Measurements from ENCODE around the gene UBE3A. TPM values are rescaled to one million over a fixed set of nuclear protein-coding genes. Genes with fewer than 3 reads are reported as not detected.

The UBE3A gene
- total RNA-seq, 1 donor from 2014 or later = 118 TPM

- Mint-ChIP-seq H3K27me3 (no peaks in the 10 kb centered on the region), H3K4me1 (ENCODE audit: low read depth) (no peaks in the 10 kb centered on the region), H3K9me3 (ENCODE audit: low read depth) (no peaks in the 10 kb centered on the region), H3K27ac (no peak overlapping the region), H3K36me3 (ENCODE audit: insufficient read depth) (peaks cover 34% of the 10 kb centered on the region), H3K4me3 (ENCODE audit: low read depth) (no peak overlapping the region)
- DNase-seq (ENCODE audit: low spot score, unreplicated experiment) = no peak
- TF ChIP-seq CTCF (IDR thresholded peaks at IDR 0.05; ENCODE audit: unreplicated experiment) = no peak
Measured at GRCh38 chr15:25368850-25369249, 70.0 kb downstream of the UBE3A start.

GRCh38 chr15:25366058-25366457 is 72.8 kb downstream of the UBE3A start:
- Mint-ChIP-seq H3K9me3 (ENCODE audit: low read depth) (no peaks in the 10 kb centered on the region), H3K36me3 (ENCODE audit: insufficient read depth) (peaks cover 23% of the 10 kb centered on the region), H3K4me3 (ENCODE audit: low read depth) (no peak overlapping the region), H3K4me1 (ENCODE audit: low read depth) (no peaks in the 10 kb centered on the region), H3K27ac (no peak overlapping the region), H3K27me3 (no peaks in the 10 kb centered on the region)
- no peak for DNase-seq (ENCODE audit: low spot score, unreplicated experiment)
- TF ChIP-seq CTCF (IDR thresholded peaks at IDR 0.05; ENCODE audit: unreplicated experiment) = no peak

GRCh38 chr15:25362545-25362944 is 76.3 kb downstream of the UBE3A start:
- no peak for DNase-seq (ENCODE audit: low spot score, unreplicated experiment)
- no peak for TF ChIP-seq CTCF (IDR thresholded peaks at IDR 0.05; ENCODE audit: unreplicated experiment)
- no peaks in the 10 kb centered on the region for H3K9me3 Mint-ChIP-seq (ENCODE audit: low read depth)
- H3K4me3 Mint-ChIP-seq (ENCODE audit: low read depth) = no peak overlapping the region
- peaks cover 6% of the 10 kb centered on the region for H3K4me1 Mint-ChIP-seq (ENCODE audit: low read depth)
- no peak overlapping the region for H3K27ac Mint-ChIP-seq
- peaks cover 19% of the 10 kb centered on the region for H3K36me3 Mint-ChIP-seq (ENCODE audit: insufficient read depth)
- no peaks in the 10 kb centered on the region for H3K27me3 Mint-ChIP-seq

GRCh38 chr15:25347707-25348106 is 91.1 kb downstream of the UBE3A start:
- TF ChIP-seq CTCF (IDR thresholded peaks at IDR 0.05; ENCODE audit: unreplicated experiment) = no peak
- H3K27me3 Mint-ChIP-seq = no peaks in the 10 kb centered on the region
- H3K4me3 Mint-ChIP-seq (ENCODE audit: low read depth) = no peak overlapping the region
- no peak for DNase-seq (ENCODE audit: low spot score, unreplicated experiment)
- H3K4me1 Mint-ChIP-seq (ENCODE audit: low read depth) = peaks cover 3% of the 10 kb centered on the region
- H3K27ac Mint-ChIP-seq = no peak overlapping the region
- H3K36me3 Mint-ChIP-seq (ENCODE audit: insufficient read depth) = peaks cover 34% of the 10 kb centered on the region
- H3K9me3 Mint-ChIP-seq (ENCODE audit: low read depth) = peaks cover 3% of the 10 kb centered on the region

GRCh38 chr15:25346371-25346770 is 92.5 kb downstream of the UBE3A start:
- Mint-ChIP-seq H3K36me3 (ENCODE audit: insufficient read depth) (peaks cover 38% of the 10 kb centered on the region), H3K27me3 (no peaks in the 10 kb centered on the region)
- TF ChIP-seq CTCF (IDR thresholded peaks at IDR 0.05; ENCODE audit: unreplicated experiment) = no peak

More at GRCh38 chr15:25346371-25346770, 92.5 kb downstream of the UBE3A start:
- peaks cover 4% of the 10 kb centered on the region for H3K4me1 Mint-ChIP-seq (ENCODE audit: low read depth)
- DNase-seq (ENCODE audit: low spot score, unreplicated experiment) = no peak
- no peak overlapping the region for H3K27ac Mint-ChIP-seq
- H3K4me3 Mint-ChIP-seq (ENCODE audit: low read depth) = no peak overlapping the region
- peaks cover 3% of the 10 kb centered on the region for H3K9me3 Mint-ChIP-seq (ENCODE audit: low read depth)
